ENCODE data around the gene EGF. TPM values are rescaled to one million over a fixed set of nuclear protein-coding genes. Genes with fewer than 3 reads are reported as not detected.

EGF gene
- total RNA-seq, 1 donor from 2014 or later = 15.0 TPM

GRCh38 chr4:109886303-109886702 is 26.4 kb upstream of the EGF start:
- no peak overlapping the region for H3K27ac Mint-ChIP-seq (ENCODE audit: unreplicated experiment)
- DNase-seq (ENCODE audit: low spot score) = no peak
- no peaks in the 10 kb centered on the region for H3K36me3 Mint-ChIP-seq (ENCODE audit: low read depth, unreplicated experiment)
- no peaks in the 10 kb centered on the region for H3K27me3 Mint-ChIP-seq (ENCODE audit: unreplicated experiment)
- no peak for TF ChIP-seq CTCF (IDR thresholded peaks at IDR 0.05; ENCODE audit: unreplicated experiment)
- H3K9me3 Mint-ChIP-seq (ENCODE audit: unreplicated experiment) = no peaks in the 10 kb centered on the region
- H3K4me3 Mint-ChIP-seq (ENCODE audit: unreplicated experiment) = no peak overlapping the region
- peaks cover 4% of the 10 kb centered on the region for H3K4me1 Mint-ChIP-seq (ENCODE audit: unreplicated experiment)

GRCh38 chr4:109887071-109887470 is 25.6 kb upstream of the EGF start:
- H3K36me3 Mint-ChIP-seq (ENCODE audit: low read depth, unreplicated experiment) = no peaks in the 10 kb centered on the region
- DNase-seq (ENCODE audit: low spot score) = no peak
- H3K4me1 Mint-ChIP-seq (ENCODE audit: unreplicated experiment) = peaks cover 4% of the 10 kb centered on the region
- no peak overlapping the region for H3K4me3 Mint-ChIP-seq (ENCODE audit: unreplicated experiment)
- TF ChIP-seq CTCF (IDR thresholded peaks at IDR 0.05; ENCODE audit: unreplicated experiment) = no peak
- no peaks in the 10 kb centered on the region for H3K27me3 Mint-ChIP-seq (ENCODE audit: unreplicated experiment)
- H3K27ac Mint-ChIP-seq (ENCODE audit: unreplicated experiment) = no peak overlapping the region
- H3K9me3 Mint-ChIP-seq (ENCODE audit: unreplicated experiment) = no peaks in the 10 kb centered on the region

- no peaks in the 10 kb centered on the region for H3K27me3 Mint-ChIP-seq (ENCODE audit: unreplicated experiment)
- H3K4me3 Mint-ChIP-seq (ENCODE audit: unreplicated experiment) = no peak overlapping the region
- DNase-seq (ENCODE audit: low spot score) = no peak
- H3K9me3 Mint-ChIP-seq (ENCODE audit: unreplicated experiment) = no peaks in the 10 kb centered on the region
- no peaks in the 10 kb centered on the region for H3K36me3 Mint-ChIP-seq (ENCODE audit: low read depth, unreplicated experiment)
- H3K4me1 Mint-ChIP-seq (ENCODE audit: unreplicated experiment) = peaks cover 2% of the 10 kb centered on the region
- H3K27ac Mint-ChIP-seq (ENCODE audit: unreplicated experiment) = no peak overlapping the region
- no peak for TF ChIP-seq CTCF (IDR thresholded peaks at IDR 0.05; ENCODE audit: unreplicated experiment)
These were observed 22.6 kb upstream of the EGF start for GRCh38 chr4:109890076-109890475.

- Mint-ChIP-seq H3K4me1 (ENCODE audit: unreplicated experiment) (no peaks in the 10 kb centered on the region), H3K4me3 (ENCODE audit: unreplicated experiment) (no peak overlapping the region), H3K9me3 (ENCODE audit: unreplicated experiment) (no peaks in the 10 kb centered on the region), H3K27me3 (ENCODE audit: unreplicated experiment) (peaks cover 3% of the 10 kb centered on the region), H3K36me3 (ENCODE audit: low read depth, unreplicated experiment) (no peaks in the 10 kb centered on the region), H3K27ac (ENCODE audit: unreplicated experiment) (no peak overlapping the region)
- TF ChIP-seq CTCF (IDR thresholded peaks at IDR 0.05; ENCODE audit: unreplicated experiment) = no peak
- DNase-seq (ENCODE audit: low spot score) = no peak
These were observed 10.0 kb upstream of the EGF start for GRCh38 chr4:109902559-109903251.

GRCh38 chr4:109908731-109909130 is 4.0 kb upstream of the EGF start:
- H3K36me3 Mint-ChIP-seq (ENCODE audit: low read depth, unreplicated experiment) = no peaks in the 10 kb centered on the region
- peaks cover 2% of the 10 kb centered on the region for H3K27me3 Mint-ChIP-seq (ENCODE audit: unreplicated experiment)
- peaks cover 15% of the 10 kb centered on the region for H3K4me1 Mint-ChIP-seq (ENCODE audit: unreplicated experiment)
- no peaks in the 10 kb centered on the region for H3K9me3 Mint-ChIP-seq (ENCODE audit: unreplicated experiment)
- no peak for TF ChIP-seq CTCF (IDR thresholded peaks at IDR 0.05; ENCODE audit: unreplicated experiment)
- no peak for DNase-seq (ENCODE audit: low spot score)
- no peak overlapping the region for H3K27ac Mint-ChIP-seq (ENCODE audit: unreplicated experiment)
- H3K4me3 Mint-ChIP-seq (ENCODE audit: unreplicated experiment) = no peak overlapping the region

Measured in endothelial cell (in vitro differentiated cells).